HepG2 (cell line): ENCODE measurements around the gene KLHL11. TPM values are rescaled to one million over a fixed set of nuclear protein-coding genes. Genes with fewer than 3 reads are reported as not detected.

Source experiments
- BORCS8-MEF2B ChIP-seq: sonication (generic); formaldehyde crosslinking; IDR thresholded peaks from 2 replicates; pipeline ENCODE4 v1.8.0; 2022; ENCODE audit warnings: mild to moderate bottlenecking, missing genetic modification reagents
- FOXK2 ChIP-seq: fragments of 450-650 bp; IDR thresholded peaks from 2 replicates; pipeline ENCODE4 v1.6.1; 2016
- HHEX ChIP-seq: IDR thresholded peaks from 2 replicates; pipeline ENCODE4 v1.6.1; 2016; ENCODE audit warnings: control low read depth
- KLF6 ChIP-seq: IDR thresholded peaks from 2 replicates; pipeline ENCODE4 v1.8.0; 2016; ENCODE audit warnings: missing biosample characterization, missing genetic modification reagents
- MAZ ChIP-seq, 2 experiments: sonication (generic) in 1 of 2; formaldehyde crosslinking in 1 of 2; IDR thresholded peaks; 2 replicates each; pipeline versions ENCODE4 v1.5.0 to v1.6.1; 2012 to 2020; ENCODE audit warnings: low read depth in 2 of 2, mild to moderate bottlenecking in 2 of 2, borderline replicate concordance in 1 of 2, improper control_type of control experiment in 1 of 2, low read length in 1 of 2, missing genetic modification reagents in 1 of 2, moderate library complexity in 1 of 2
- NFE2L2 ChIP-seq: fragments of 150-350 bp; IDR thresholded peaks from 2 replicates; pipeline ENCODE4 v1.6.1; 2014; ENCODE audit warnings: low read length
- REL ChIP-seq: sonication (generic); formaldehyde crosslinking; conservative IDR thresholded peaks from 2 replicates; pipeline ENCODE4 v1.8.0; 2022; ENCODE audit warnings: mild to moderate bottlenecking, missing genetic modification reagents, moderate library complexity
- SMAD1 ChIP-seq: sonication (generic); formaldehyde crosslinking; IDR thresholded peaks from 2 replicates; pipeline ENCODE4 v1.4.0; 2020; ENCODE audit warnings: missing genetic modification reagents, low read depth, mild to moderate bottlenecking, borderline replicate concordance
- SSRP1 ChIP-seq: IDR thresholded peaks from 2 replicates; pipeline ENCODE4 v1.6.1; 2016; ENCODE audit warnings: control low read depth
- ZFY ChIP-seq: sonication (generic); formaldehyde crosslinking; IDR thresholded peaks from 2 replicates; pipeline ENCODE4 v1.4.0; 2020; ENCODE audit warnings: missing genetic modification reagents
- ZNF224 ChIP-seq: sonication (generic); formaldehyde crosslinking; IDR thresholded peaks from 2 replicates; pipeline ENCODE4 v1.5.0; 2020; ENCODE audit warnings: mild to moderate bottlenecking, missing genetic modification reagents
- ZNF510 ChIP-seq: sonication (generic); formaldehyde crosslinking; IDR thresholded peaks from 2 replicates; pipeline ENCODE4 v1.4.0; 2020; ENCODE audit warnings: low read depth, mild to moderate bottlenecking, missing genetic modification reagents
- ZNF773 ChIP-seq: sonication (generic); formaldehyde crosslinking; IDR thresholded peaks from 2 replicates; pipeline ENCODE4 v1.4.0; 2020; ENCODE audit warnings: missing genetic modification reagents, borderline replicate concordance
- ZNF782 ChIP-seq: sonication (generic); formaldehyde crosslinking; IDR thresholded peaks from 2 replicates; pipeline ENCODE4 v1.4.0; 2020; ENCODE audit warnings: missing genetic modification reagents, mild to moderate bottlenecking, borderline replicate concordance
- polyA plus RNA-seq, 8 experiments: library from polyadenylated mRNA; depleted of rRNA in 3 of 8; stranded (reverse) in 7 of 8; unstranded in 1 of 8; fragments of >200 nt; fragmentation: Illumina TruSeq in 4 of 8; extraction: Trizol in 4 of 8; gene quantifications; 2 replicates each; pipeline versions ENCODE4 v1.2.1 to v1.2.3, GENCODE V29; 2011 to 2016; ENCODE audit warnings: low read depth in 4 of 8, missing spikeins in 1 of 8, mixed read lengths in 1 of 8; ENCODE audit not compliant: insufficient read depth in 1 of 8
- total RNA-seq, 5 experiments: library from RNA; depleted of rRNA; stranded (reverse); fragments of >200 nt; fragmentation: Illumina TruSeq; extraction: Trizol; gene quantifications; 2 replicates each; pipeline ENCODE4 v1.2.3, GENCODE V29; 2016; ENCODE audit warnings: low read depth in 1 of 5
- TF ChIP-seq, protein P1 (sequence below): sonication (generic); formaldehyde crosslinking; IDR thresholded peaks from 2 replicates; pipeline ENCODE4 v1.4.0; 2020; ENCODE audit warnings: missing genetic modification reagents
- TF ChIP-seq, protein P2 (sequence below): IDR thresholded peaks from 2 replicates; pipeline ENCODE4 v1.6.1; 2016; ENCODE audit warnings: missing genetic modification reagents, missing compliant biosample characterization
- TF ChIP-seq, protein P3 (sequence below): sonication (generic); formaldehyde crosslinking; IDR thresholded peaks from 2 replicates; pipeline ENCODE4 v1.9.0; 2022; ENCODE audit warnings: missing genetic modification reagents, mild to moderate bottlenecking, borderline replicate concordance
- TF ChIP-seq, protein P4 (sequence below): sonication (generic); formaldehyde crosslinking; IDR thresholded peaks from 2 replicates; pipeline ENCODE4 v1.4.0; 2020; ENCODE audit warnings: missing genetic modification reagents, borderline replicate concordance

Gene KLHL11
- total and polyA plus RNA-seq, 2 of the 13 experiments (the other 11 are each of a cell fraction or from before 2014, with no cell fraction given), result 7.7 to 27.5 TPM

DNA sequence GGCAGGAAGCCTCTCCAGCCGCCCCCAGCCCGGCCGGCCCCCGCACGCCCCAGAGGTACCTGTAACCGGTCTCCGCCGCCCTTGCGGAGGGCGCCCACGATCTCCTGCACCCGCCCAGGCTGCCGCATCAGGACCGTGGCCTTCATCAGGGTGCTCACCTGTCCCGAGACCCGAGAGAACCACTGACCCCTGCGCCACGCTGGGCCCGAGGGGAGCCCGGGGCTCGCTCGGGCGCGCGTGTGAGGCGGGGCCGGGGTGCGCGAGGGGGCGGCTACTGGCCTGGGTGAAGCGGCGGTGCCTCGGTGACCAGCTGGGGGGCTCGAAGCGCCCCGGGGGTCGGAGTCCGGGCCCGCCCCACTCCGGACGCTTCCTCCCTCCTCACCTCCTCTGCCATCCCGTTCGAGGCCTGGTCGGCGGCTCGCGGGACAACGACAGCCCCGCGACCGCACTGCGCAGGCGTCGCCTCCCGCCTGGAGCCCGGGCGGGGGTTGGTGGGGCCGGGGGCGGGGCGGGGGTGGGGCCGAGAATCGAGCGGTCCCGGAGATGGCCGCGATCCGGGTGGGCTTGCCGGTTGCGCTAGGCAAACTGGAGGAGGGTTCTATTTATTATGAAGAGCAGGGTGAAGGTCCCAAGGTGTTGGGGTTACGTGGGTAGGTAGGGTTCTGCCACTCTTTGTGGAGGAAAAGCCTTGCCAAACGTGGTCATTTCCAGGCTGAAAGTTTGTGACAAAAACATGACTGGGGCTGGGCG lies 29.2 kb downstream of the KLHL11 start, which contains the start of gene NT5C3B (continued):
- TF ChIP-seq, protein P1, sequence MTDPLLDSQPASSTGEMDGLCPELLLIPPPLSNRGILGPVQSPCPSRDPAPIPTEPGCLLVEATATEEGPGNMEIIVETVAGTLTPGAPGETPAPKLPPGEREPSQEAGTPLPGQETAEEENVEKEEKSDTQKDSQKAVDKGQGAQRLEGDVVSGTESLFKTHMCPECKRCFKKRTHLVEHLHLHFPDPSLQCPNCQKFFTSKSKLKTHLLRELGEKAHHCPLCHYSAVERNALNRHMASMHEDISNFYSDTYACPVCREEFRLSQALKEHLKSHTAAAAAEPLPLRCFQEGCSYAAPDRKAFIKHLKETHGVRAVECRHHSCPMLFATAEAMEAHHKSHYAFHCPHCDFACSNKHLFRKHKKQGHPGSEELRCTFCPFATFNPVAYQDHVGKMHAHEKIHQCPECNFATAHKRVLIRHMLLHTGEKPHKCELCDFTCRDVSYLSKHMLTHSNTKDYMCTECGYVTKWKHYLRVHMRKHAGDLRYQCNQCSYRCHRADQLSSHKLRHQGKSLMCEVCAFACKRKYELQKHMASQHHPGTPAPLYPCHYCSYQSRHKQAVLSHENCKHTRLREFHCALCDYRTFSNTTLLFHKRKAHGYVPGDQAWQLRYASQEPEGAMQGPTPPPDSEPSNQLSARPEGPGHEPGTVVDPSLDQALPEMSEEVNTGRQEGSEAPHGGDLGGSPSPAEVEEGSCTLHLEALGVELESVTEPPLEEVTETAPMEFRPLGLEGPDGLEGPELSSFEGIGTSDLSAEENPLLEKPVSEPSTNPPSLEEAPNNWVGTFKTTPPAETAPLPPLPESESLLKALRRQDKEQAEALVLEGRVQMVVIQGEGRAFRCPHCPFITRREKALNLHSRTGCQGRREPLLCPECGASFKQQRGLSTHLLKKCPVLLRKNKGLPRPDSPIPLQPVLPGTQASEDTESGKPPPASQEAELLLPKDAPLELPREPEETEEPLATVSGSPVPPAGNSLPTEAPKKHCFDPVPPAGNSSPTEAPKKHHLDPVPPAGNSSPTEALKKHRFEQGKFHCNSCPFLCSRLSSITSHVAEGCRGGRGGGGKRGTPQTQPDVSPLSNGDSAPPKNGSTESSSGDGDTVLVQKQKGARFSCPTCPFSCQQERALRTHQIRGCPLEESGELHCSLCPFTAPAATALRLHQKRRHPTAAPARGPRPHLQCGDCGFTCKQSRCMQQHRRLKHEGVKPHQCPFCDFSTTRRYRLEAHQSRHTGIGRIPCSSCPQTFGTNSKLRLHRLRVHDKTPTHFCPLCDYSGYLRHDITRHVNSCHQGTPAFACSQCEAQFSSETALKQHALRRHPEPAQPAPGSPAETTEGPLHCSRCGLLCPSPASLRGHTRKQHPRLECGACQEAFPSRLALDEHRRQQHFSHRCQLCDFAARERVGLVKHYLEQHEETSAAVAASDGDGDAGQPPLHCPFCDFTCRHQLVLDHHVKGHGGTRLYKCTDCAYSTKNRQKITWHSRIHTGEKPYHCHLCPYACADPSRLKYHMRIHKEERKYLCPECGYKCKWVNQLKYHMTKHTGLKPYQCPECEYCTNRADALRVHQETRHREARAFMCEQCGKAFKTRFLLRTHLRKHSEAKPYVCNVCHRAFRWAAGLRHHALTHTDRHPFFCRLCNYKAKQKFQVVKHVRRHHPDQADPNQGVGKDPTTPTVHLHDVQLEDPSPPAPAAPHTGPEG (CRISPR knock-in tag), result no peak; the same call in none of the 2 replicates
- TF ChIP-seq, protein P2, sequence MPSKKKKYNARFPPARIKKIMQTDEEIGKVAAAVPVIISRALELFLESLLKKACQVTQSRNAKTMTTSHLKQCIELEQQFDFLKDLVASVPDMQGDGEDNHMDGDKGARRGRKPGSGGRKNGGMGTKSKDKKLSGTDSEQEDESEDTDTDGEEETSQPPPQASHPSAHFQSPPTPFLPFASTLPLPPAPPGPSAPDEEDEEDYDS (CRISPR knock-in tag), result no peak
- TF ChIP-seq ZNF510 (no peak), MAZ (IDR thresholded peaks at IDR 0.05; ENCODE audit: borderline replicate concordance, low read depth, low read length) (0 out of 2 replicates have a peak, but pooled peaks have one; percentile 13), MAZ (CRISPR knock-in tag; IDR thresholded peaks at IDR 0.05; ENCODE audit: low read depth) (peak; percentile 80), SMAD1 (CRISPR knock-in tag) (0 out of 2 replicates have a peak, but pooled peaks have one; percentile 16), ZFY (CRISPR knock-in tag) (peak; percentile 93), SSRP1 (CRISPR knock-in tag) (no peak), BORCS8-MEF2B (CRISPR knock-in tag) (peak; percentile 85), ZNF782 (no peak), ZNF224 (0 out of 2 replicates have a peak, but pooled peaks have one; percentile 56), REL (CRISPR knock-in tag) (peak; percentile 82; the same call in 1 of the 2 replicates), KLF6 (CRISPR knock-in tag) (peak; percentile 72), HHEX (CRISPR knock-in tag) (no peak), ZNF773 (CRISPR knock-in tag) (no peak), FOXK2 (no peak), NFE2L2 (no peak)
- TF ChIP-seq, protein P3, sequence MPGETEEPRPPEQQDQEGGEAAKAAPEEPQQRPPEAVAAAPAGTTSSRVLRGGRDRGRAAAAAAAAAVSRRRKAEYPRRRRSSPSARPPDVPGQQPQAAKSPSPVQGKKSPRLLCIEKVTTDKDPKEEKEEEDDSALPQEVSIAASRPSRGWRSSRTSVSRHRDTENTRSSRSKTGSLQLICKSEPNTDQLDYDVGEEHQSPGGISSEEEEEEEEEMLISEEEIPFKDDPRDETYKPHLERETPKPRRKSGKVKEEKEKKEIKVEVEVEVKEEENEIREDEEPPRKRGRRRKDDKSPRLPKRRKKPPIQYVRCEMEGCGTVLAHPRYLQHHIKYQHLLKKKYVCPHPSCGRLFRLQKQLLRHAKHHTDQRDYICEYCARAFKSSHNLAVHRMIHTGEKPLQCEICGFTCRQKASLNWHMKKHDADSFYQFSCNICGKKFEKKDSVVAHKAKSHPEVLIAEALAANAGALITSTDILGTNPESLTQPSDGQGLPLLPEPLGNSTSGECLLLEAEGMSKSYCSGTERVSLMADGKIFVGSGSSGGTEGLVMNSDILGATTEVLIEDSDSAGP (CRISPR knock-in tag), result peak; percentile 81; the same call in 1 of the 2 replicates
- TF ChIP-seq, protein P4, sequence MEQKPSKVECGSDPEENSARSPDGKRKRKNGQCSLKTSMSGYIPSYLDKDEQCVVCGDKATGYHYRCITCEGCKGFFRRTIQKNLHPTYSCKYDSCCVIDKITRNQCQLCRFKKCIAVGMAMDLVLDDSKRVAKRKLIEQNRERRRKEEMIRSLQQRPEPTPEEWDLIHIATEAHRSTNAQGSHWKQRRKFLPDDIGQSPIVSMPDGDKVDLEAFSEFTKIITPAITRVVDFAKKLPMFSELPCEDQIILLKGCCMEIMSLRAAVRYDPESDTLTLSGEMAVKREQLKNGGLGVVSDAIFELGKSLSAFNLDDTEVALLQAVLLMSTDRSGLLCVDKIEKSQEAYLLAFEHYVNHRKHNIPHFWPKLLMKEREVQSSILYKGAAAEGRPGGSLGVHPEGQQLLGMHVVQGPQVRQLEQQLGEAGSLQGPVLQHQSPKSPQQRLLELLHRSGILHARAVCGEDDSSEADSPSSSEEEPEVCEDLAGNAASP (CRISPR knock-in tag), result peak; percentile 11; the same call in 1 of the 2 replicates
